SHP77 (cell line): ENCODE data around the gene ST6GAL1.

Experiments used
- DNase-seq, 2 experiments: peaks; one replicate each; lab custom pipeline; 2025; lab: John Stamatoyannopoulos, UW

ST6GAL1 gene

GRCh38 chr3:187077537-187077936 is 147.2 kb downstream of the ST6GAL1 start:
- no peak for DNase-seq

- DNase-seq = no peak
Observed at GRCh38 chr3:187079090-187080022, 149.0 kb downstream of the ST6GAL1 start.

- no peak for DNase-seq
Observed at GRCh38 chr3:187080799-187081450, 150.6 kb downstream of the ST6GAL1 start.

GRCh38 chr3:187082758-187083375 is 152.5 kb downstream of the ST6GAL1 start:
- DNase-seq = no peak

- no peak for DNase-seq
Observed at GRCh38 chr3:187084126-187084525, 153.8 kb downstream of the ST6GAL1 start.

- DNase-seq = no peak
Observed at GRCh38 chr3:187084580-187084979, 154.3 kb downstream of the ST6GAL1 start.

- no peak for DNase-seq
Observed at GRCh38 chr3:187085021-187085666, 154.8 kb downstream of the ST6GAL1 start.

- DNase-seq = no peak
Observed at GRCh38 chr3:187085933-187086332, 155.6 kb downstream of the ST6GAL1 start.

- no peak for DNase-seq
Observed at GRCh38 chr3:187086831-187087230, 156.5 kb downstream of the ST6GAL1 start.

- DNase-seq = no peak
Observed at GRCh38 chr3:187088701-187089100, 158.4 kb downstream of the ST6GAL1 start.

- DNase-seq = no peak
Observed at GRCh38 chr3:187093320-187093719, 163.0 kb downstream of the ST6GAL1 start.

- DNase-seq = no peak
Observed at GRCh38 chr3:187098923-187099512, 168.7 kb downstream of the ST6GAL1 start.

- DNase-seq = peak in 1 of 2 experiments; percentile 22
Observed at GRCh38 chr3:187101184-187102072, 171.1 kb downstream of the ST6GAL1 start.

GRCh38 chr3:187102073-187102634 is 171.8 kb downstream of the ST6GAL1 start:
- DNase-seq = no peak

- no peak for DNase-seq
Observed at GRCh38 chr3:187103251-187103650, 172.9 kb downstream of the ST6GAL1 start.

GRCh38 chr3:187104342-187104741 is 174.0 kb downstream of the ST6GAL1 start:
- peak in 1 of 2 experiments; percentile 5 for DNase-seq

GRCh38 chr3:187104933-187105332 is 174.6 kb downstream of the ST6GAL1 start:
- no peak for DNase-seq

- DNase-seq = no peak
Observed at GRCh38 chr3:187105700-187106099, 175.4 kb downstream of the ST6GAL1 start.

GRCh38 chr3:187107989-187108388 is 177.7 kb downstream of the ST6GAL1 start:
- no peak for DNase-seq

- DNase-seq = no peak
Observed at GRCh38 chr3:187110156-187110555, 179.8 kb downstream of the ST6GAL1 start.
